ENCODE measurements around the gene SLC34A3. TPM values are rescaled to one million over a fixed set of nuclear protein-coding genes. Genes with fewer than 3 reads are reported as not detected.

Gene SLC34A3
- polyA plus RNA-seq, 2 of the 4 experiments (the other 2 are of a cell fraction), result 0.05 TPM; not detected in 1

- ATAC-seq (peak; percentile 12 to 32; a peak in 5 of 6 replicates), FAIRE-seq (no peak), DNase-seq (ENCODE audit: low read depth in 1 of 2, low spot score in 1 of 2) (no peak)
- H3K4me2 ChIP-seq, result peak overlapping the region; percentile 87
- H3K4me1 ChIP-seq, result peaks cover 20% of the 10 kb centered on the region
- peak overlapping the region; percentile 90 to 98 for H3K27ac ChIP-seq
- H3K4me3 ChIP-seq, result peak overlapping the region; percentile 93
- POLR2A ChIA-PET, result interaction anchor here (0.7 to 4.7 kb wide), 4 partner anchors 11 to 103 kb away, joined by 3 to 97 read pairs (median 4); partner anchors contain the start of genes TPRN and TUBB4B
- CTCF ChIA-PET, result interaction anchor here (0.8 to 17.1 kb wide), 11 partner anchors 12 to 225 kb away, joined by 3 to 236 read pairs (median 3); partner anchors contain the start of genes NRARP, RNF224 and TUBB4B
- H3K9me3 ChIP-seq, result no peaks in the 10 kb centered on the region
- 81% methylated on average over 17 of the region's 21 CpGs for WGBS (ENCODE audit: missing lambda C conversion rate)
- TF ChIP-seq FOSB (CRISPR knock-in tag; IDR thresholded peaks at IDR 0.05) (no peak), ZFP36 (IDR thresholded peaks at IDR 0.05; ENCODE audit: borderline replicate concordance, partially characterized antibody) (peak; percentile 92)
These were observed 23.3 kb downstream of the SLC34A3 start for GRCh38 chr9:137253717-137254623.

GRCh38 chr9:137254624-137255447, 24.1 kb downstream of the SLC34A3 start, which contains the start of gene NELFB:
NELFB (plus strand) TSS chr9:137255327.
- FAIRE-seq (no peak), ATAC-seq (peak; percentile 71 to 83), DNase-seq (ENCODE audit: low read depth in 1 of 2, low spot score in 1 of 2) (peak; percentile 83 to 98)
- no peaks in the 10 kb centered on the region for H3K9me3 ChIP-seq
- H3K4me1 ChIP-seq, result peaks cover 20% of the 10 kb centered on the region
- TF ChIP-seq MAX (IDR thresholded peaks at IDR 0.05), result peak; percentile 75; the same call in 1 of the 2 replicates
- TF ChIP-seq PHF8 (IDR thresholded peaks at IDR 0.05; ENCODE audit: borderline replicate concordance, low read depth), result 0 out of 2 replicates have a peak, but pooled peaks have one; percentile 34
- TF ChIP-seq MAZ (IDR thresholded peaks at IDR 0.05; ENCODE audit: borderline replicate concordance, low read depth, low read length), result no peak
- TF ChIP-seq FOXS1 (CRISPR knock-in tag; IDR thresholded peaks at IDR 0.05), result no peak
- TF ChIP-seq EP300 (IDR thresholded peaks at IDR 0.05), result 0 out of 5 replicates have a peak, but pooled peaks of 1 of the 2 experiments have one; percentile 36
- no peak for TF ChIP-seq SMC3 (IDR thresholded peaks at IDR 0.05)
- no peak for TF ChIP-seq HES2 (IDR thresholded peaks at IDR 0.05)
- TF ChIP-seq CHD4 (IDR thresholded peaks at IDR 0.05; ENCODE audit: borderline replicate concordance), result no peak
- peak; percentile 28; the same call in 1 of the 2 replicates for TF ChIP-seq HOXB5 (CRISPR knock-in tag; IDR thresholded peaks at IDR 0.05)
- TF ChIP-seq FOSL2 (IDR thresholded peaks at IDR 0.05), result no peak
- peak; percentile 19; the same call in 1 of the 2 replicates for TF ChIP-seq FOSL2 (CRISPR knock-in tag; IDR thresholded peaks at IDR 0.05)
- TF ChIP-seq BCL3 (IDR thresholded peaks at IDR 0.05), result peak; percentile 75; the same call in 2 of the 3 replicates
- 0 out of 2 replicates have a peak, but pooled peaks have one; percentile 23 for TF ChIP-seq RFX5 (IDR thresholded peaks at IDR 0.05)
- no peak for TF ChIP-seq CTCF (IDR thresholded peaks at IDR 0.05)
- no peak for TF ChIP-seq FOSB (CRISPR knock-in tag; IDR thresholded peaks at IDR 0.05)
- no peak for TF ChIP-seq HEYL (CRISPR knock-in tag; IDR thresholded peaks at IDR 0.05)
- TF ChIP-seq GATA3 (IDR thresholded peaks at IDR 0.05; ENCODE audit: borderline replicate concordance), result no peak
- TF ChIP-seq POLR2A (IDR thresholded peaks at IDR 0.05; ENCODE audit: low read length), result peak; percentile 90
- TF ChIP-seq E2F6 (IDR thresholded peaks at IDR 0.05; ENCODE audit: borderline replicate concordance, low read depth), result peak; percentile 76
- peak; percentile 47; the same call in 1 of the 2 replicates for TF ChIP-seq PBX3 (IDR thresholded peaks at IDR 0.05)
- 0 out of 2 replicates have a peak, but pooled peaks have one; percentile 46 for TF ChIP-seq MYC (IDR thresholded peaks at IDR 0.05; ENCODE audit: borderline replicate concordance, low read length)
- no peak for TF ChIP-seq RAD21 (conservative IDR thresholded peaks at IDR 0.05 in 1 of 2, IDR thresholded peaks at IDR 0.05 in 1 of 2)
- peak; percentile 85 to 96 for TF ChIP-seq JUN (IDR thresholded peaks at IDR 0.05)
- H3K4me3 ChIP-seq, result peak within 1 kb of the TSS; percentile 93
- H3K4me2 ChIP-seq, result peak within 1 kb of the TSS; percentile 100
- ChIA-PET CTCF (interaction anchor here (0.8 to 17.1 kb wide), 9 partner anchors 12 to 226 kb away, joined by 3 to 236 read pairs (median 4); partner anchors contain the start of genes NRARP, RNF224 and TUBB4B), POLR2A (interaction anchor here (0.7 to 4.7 kb wide), 4 partner anchors 10 to 104 kb away, joined by 3 to 97 read pairs (median 4); partner anchors contain the start of genes TPRN and TUBB4B)
- WGBS (ENCODE audit: missing lambda C conversion rate), result 3% methylated on average over 31 of the region's 105 CpGs
- H3K27ac ChIP-seq, result peak within 1 kb of the TSS; percentile 90 to 98
